CD4-positive, alpha-beta T cell treated with Interleukin-6 at 100 ng/mL for 8 hours (primary cell): ENCODE results near the gene SPANXA1.
"Not testable (repeated sequence)": the region's sequence is repeated elsewhere in the genome, so short reads cannot be mapped to it uniquely, and the experiment has no call there.

ENCODE experiments used
- DNase-seq: peaks from one replicate; pipeline ENCODE4 v3.0.0-alpha.2; 2020; ENCODE audit warnings: mixed read lengths, low spot score

SPANXA1 gene

GRCh38 chrX:141584638-141585037 is at the start of gene SPANXA1:
Gene SPANXA1 (minus strand): TSS chrX:141584738. CDS start chrX:141584678, 60 bp downstream.
- not testable (repeated sequence) for DNase-seq

- no peak for DNase-seq
Observed at GRCh38 chrX:141632124-141632523, 47.6 kb upstream of the SPANXA1 start.

- DNase-seq: no peak
Observed at GRCh38 chrX:141619336-141619735, 34.8 kb upstream of the SPANXA1 start.

- DNase-seq: no peak
Observed at GRCh38 chrX:141609111-141609510, 24.6 kb upstream of the SPANXA1 start.

DNA sequence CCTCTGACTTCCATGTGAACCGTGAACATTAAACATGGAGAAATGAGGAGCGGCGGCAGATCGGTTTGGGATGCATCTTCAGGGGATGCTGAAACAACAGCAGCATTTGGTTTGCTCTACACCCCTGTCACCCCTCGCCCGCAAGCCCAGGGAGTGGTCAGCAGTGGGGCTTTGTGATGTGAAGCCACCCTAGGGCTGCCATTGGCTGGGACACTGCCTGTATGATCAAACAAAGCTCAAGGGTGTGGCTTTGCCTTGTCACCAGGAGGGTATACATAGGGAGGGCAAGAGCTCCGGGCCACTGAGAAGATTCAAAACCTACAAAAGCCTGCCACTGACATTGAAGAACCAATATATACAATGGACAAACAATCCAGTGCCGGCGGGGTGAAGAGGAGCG is 4.9 kb upstream of the SPANXA1 start, which contains the start of gene SPANXA2:
SPANXA2 (plus strand) TSS at position 301 of the 400 bp plus-strand sequence; CDS start at position 361, 60 bp downstream.
- DNase-seq: not testable (repeated sequence)

DNA sequence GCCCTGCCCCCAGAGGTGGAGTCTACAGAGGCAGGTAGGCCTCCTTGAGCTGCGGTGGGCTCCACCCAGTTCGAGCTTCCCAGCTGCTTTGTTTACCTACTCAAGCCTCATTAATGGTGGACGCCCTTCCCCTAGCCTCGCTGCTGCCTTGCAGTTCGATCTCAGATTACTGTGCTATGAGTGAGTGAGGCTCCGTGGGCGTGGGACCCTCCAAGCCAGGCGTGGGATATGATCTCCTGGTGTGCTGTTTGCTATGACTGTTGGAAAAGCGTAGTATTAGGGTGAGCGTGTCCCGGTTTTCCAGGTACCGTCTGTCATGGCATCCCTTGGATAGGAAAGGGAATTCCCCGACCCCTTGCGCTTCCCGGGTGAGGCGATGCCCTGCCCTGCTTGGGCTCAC is 42.0 kb downstream of the SPANXA1 start:
- DNase-seq: not testable (repeated sequence)
